Measurements from ENCODE around the gene CNTNAP2.

Gene CNTNAP2

DNA sequence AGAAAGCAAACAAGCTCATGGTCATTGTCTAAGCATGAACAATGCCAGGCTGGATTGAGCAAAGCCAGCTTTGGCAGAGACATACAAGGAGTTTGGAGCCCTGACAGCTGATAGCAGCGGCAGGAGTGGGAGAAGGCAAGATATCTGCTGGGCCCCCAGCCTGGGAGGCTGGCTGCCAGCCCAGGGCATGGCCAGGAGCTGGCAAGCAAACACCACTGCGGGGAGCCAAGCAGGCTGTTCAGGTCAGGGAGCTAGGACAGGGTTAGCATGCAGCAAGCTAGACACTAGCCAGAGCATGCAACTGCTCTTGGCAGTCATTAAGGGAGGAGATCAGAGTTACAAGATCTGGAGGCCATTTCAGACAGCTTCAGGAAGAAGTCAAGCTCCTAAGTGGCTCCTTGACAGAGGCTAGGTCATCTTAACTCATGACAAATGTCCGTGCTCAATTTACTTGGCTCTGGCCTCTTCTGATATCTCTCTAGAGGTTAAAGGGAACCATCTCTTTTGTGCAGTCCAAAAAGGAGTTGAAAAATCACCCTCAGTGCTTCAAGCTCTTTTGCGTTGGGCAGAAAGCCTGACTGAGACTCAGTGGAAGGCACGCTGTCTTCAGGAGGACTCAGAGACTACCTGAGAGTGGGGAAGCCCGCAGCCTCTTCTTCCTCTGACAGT lies 2037.1 kb downstream of the CNTNAP2 start:
- peak; percentile 20 for DNase-seq
- Histone ChIP-seq H3K4me3 (ENCODE audit: low read depth, low read length) (no peak overlapping the region), H3K36me3 (no peaks in the 10 kb centered on the region), H3K9me3 (no peaks in the 10 kb centered on the region), H3K4me1 (no peaks in the 10 kb centered on the region), H3K27me3 (no peaks in the 10 kb centered on the region)
- TF ChIP-seq, protein P1, sequence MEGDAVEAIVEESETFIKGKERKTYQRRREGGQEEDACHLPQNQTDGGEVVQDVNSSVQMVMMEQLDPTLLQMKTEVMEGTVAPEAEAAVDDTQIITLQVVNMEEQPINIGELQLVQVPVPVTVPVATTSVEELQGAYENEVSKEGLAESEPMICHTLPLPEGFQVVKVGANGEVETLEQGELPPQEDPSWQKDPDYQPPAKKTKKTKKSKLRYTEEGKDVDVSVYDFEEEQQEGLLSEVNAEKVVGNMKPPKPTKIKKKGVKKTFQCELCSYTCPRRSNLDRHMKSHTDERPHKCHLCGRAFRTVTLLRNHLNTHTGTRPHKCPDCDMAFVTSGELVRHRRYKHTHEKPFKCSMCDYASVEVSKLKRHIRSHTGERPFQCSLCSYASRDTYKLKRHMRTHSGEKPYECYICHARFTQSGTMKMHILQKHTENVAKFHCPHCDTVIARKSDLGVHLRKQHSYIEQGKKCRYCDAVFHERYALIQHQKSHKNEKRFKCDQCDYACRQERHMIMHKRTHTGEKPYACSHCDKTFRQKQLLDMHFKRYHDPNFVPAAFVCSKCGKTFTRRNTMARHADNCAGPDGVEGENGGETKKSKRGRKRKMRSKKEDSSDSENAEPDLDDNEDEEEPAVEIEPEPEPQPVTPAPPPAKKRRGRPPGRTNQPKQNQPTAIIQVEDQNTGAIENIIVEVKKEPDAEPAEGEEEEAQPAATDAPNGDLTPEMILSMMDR (IDR thresholded peaks at IDR 0.05; ENCODE audit: low read depth, low read length), result no peak

DNA sequence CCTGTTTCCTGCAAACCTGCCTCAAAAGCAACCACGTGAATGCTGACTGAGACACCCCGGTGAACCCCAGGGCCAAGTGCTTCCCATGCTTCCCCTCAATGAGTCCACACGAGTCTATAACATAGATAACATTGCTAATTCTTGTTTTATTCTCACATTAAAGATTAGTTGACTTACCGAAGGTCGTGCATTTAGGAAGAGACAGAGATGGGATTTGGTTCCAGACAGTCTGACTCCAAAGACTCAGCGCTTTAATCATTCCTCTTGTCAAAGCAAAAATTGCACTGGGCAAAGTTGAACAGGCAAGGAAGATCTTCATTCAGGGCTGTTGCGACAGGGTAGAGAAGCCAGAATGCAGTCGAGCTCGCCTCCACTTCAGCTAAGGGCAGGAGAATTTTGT lies 2038.4 kb downstream of the CNTNAP2 start:
- H3K36me3 ChIP-seq, result no peaks in the 10 kb centered on the region
- TF ChIP-seq, protein P1 (IDR thresholded peaks at IDR 0.05; ENCODE audit: low read depth, low read length), result no peak
- no peaks in the 10 kb centered on the region for H3K9me3 ChIP-seq
- no peaks in the 10 kb centered on the region for H3K4me1 ChIP-seq
- no peaks in the 10 kb centered on the region for H3K27me3 ChIP-seq
- no peak for DNase-seq
- H3K4me3 ChIP-seq (ENCODE audit: low read depth, low read length), result no peak overlapping the region

DNA sequence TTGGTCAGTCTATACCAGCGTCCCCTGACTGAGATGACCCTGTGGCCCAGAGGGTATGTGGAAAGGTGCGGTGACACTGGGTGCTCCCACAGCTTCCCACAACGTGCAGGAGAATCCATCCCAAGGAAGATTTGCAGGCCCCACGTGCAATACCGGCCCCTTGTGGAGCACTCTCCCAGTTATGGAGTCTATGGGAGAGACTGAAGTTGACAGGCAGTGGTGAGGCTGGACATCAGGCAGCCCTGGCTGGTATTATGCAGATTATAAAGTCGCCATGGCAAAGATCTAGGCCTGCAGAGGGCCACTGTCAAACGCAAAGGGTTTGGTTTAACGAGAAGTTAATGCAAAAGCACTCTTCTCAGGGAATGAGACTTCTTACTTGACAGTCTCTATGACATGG lies 2039.2 kb downstream of the CNTNAP2 start:
- TF ChIP-seq, protein P1 (IDR thresholded peaks at IDR 0.05; ENCODE audit: low read depth, low read length), result no peak
- no peaks in the 10 kb centered on the region for H3K9me3 ChIP-seq
- no peaks in the 10 kb centered on the region for H3K4me1 ChIP-seq
- no peaks in the 10 kb centered on the region for H3K36me3 ChIP-seq
- DNase-seq, result no peak
- no peaks in the 10 kb centered on the region for H3K27me3 ChIP-seq
- no peak overlapping the region for H3K4me3 ChIP-seq (ENCODE audit: low read depth, low read length)

DNA sequence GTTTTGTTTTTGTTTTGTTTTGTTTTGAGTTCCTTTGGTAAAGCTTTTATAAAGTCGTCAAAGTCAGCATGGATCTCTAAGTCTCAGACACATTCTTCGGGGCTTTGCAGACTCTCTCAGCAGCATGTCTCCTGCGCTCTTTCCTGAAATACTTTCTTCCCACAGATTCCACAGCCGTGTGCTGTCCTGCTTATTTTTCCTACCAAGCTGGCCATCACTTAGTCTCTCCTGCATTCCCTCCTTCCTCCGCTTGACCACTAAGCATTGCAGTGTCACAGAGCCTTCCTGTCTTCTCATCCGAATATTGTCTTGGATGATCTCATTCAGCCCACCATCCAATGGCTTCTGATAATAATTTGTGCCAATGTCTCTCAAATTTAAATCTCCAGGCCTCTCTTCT lies 2039.6 kb downstream of the CNTNAP2 start:
- no peaks in the 10 kb centered on the region for H3K36me3 ChIP-seq
- DNase-seq, result no peak
- H3K27me3 ChIP-seq, result no peaks in the 10 kb centered on the region
- H3K9me3 ChIP-seq, result no peaks in the 10 kb centered on the region
- no peaks in the 10 kb centered on the region for H3K4me1 ChIP-seq
- TF ChIP-seq, protein P1 (IDR thresholded peaks at IDR 0.05; ENCODE audit: low read depth, low read length), result no peak
- H3K4me3 ChIP-seq (ENCODE audit: low read depth, low read length), result no peak overlapping the region

DNA sequence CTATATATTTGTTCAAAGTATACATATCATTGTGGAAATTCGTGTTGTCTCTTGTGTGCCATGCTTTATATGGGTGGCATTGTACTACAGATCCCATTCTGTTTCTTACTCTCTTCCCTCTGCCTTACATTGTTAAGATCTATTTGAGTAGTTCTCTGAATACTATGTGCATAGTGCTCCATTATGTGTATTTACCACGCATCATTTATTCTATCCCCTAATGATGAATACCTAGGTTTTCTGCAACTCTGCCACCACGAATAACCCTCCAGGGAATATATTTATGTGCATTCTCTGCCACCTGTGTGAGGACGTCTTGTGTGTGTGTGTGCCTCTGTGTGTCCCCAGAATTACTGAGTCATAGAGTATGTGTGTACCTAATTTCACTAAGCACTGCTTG lies 2042.7 kb downstream of the CNTNAP2 start:
- Histone ChIP-seq H3K4me1 (no peaks in the 10 kb centered on the region), H3K4me3 (ENCODE audit: low read depth, low read length) (no peak overlapping the region), H3K9me3 (no peaks in the 10 kb centered on the region; the same call in 1 of the 2 replicates), H3K27me3 (no peaks in the 10 kb centered on the region), H3K36me3 (no peaks in the 10 kb centered on the region)
- TF ChIP-seq, protein P1 (IDR thresholded peaks at IDR 0.05; ENCODE audit: low read depth, low read length), result no peak
- no peak for DNase-seq

DNA sequence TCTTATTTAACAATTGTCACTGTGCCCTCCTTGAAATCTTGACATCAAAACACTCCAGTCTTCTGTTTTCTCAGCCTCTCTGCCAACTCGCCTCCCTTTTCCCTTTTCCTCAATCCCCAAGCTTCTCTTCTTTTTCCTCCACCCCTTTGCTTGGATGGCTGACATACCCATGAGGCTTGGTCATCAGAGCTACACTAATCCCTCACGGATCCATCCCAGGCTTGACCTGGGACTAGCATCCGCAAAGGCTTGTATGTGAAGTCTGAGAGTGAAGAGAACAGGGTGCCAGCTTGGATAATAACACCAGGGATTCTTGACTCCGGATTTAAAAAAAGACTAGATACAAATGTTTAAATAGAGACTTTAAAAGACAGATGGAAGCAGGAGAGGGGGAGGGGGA lies 2045.2 kb downstream of the CNTNAP2 start:
- Histone ChIP-seq H3K9me3 (no peaks in the 10 kb centered on the region; the same call in 1 of the 2 replicates), H3K36me3 (no peaks in the 10 kb centered on the region)
- TF ChIP-seq, protein P1 (IDR thresholded peaks at IDR 0.05; ENCODE audit: low read depth, low read length), result no peak

More for the DNA sequence above, 2045.2 kb downstream of the CNTNAP2 start:
- DNase-seq, result no peak
- no peak overlapping the region for H3K4me3 ChIP-seq (ENCODE audit: low read depth, low read length)
- H3K4me1 ChIP-seq, result no peaks in the 10 kb centered on the region
- no peaks in the 10 kb centered on the region for H3K27me3 ChIP-seq
